Effector memory CD8-positive, alpha-beta T cell (primary cell): Measurements from ENCODE around the gene RNF41.

ENCODE experiments used
- ATAC-seq: fragments of 150-1000 bp; cut with Tn5 transposase; replicated peaks from 2 replicates; pipeline ENCODE4 v1.10.0; 2021; ENCODE audit warnings: mild to moderate bottlenecking, moderate library complexity
- DNase-seq, 3 experiments: peaks; one replicate each; pipeline ENCODE4 v3.0.0; 2021
- H3K27ac Mint-ChIP-seq, 2 donors: one replicate each; pipeline ENCODE4 v1.8.0; 2022; ENCODE audit warnings: mild to moderate bottlenecking in 2 of 2, mixed read lengths in 2 of 2, moderate library complexity in 2 of 2
- H3K27me3 Mint-ChIP-seq, 2 donors: one replicate each; pipeline ENCODE4 v1.8.0; 2022; ENCODE audit warnings: mixed read lengths in 2 of 2
- H3K36me3 Mint-ChIP-seq: one replicate; pipeline ENCODE4 v1.8.0; 2022; ENCODE audit warnings: mild to moderate bottlenecking, moderate library complexity, mixed read lengths; ENCODE audit not compliant: insufficient read depth
- H3K4me1 Mint-ChIP-seq, 2 donors: one replicate each; pipeline ENCODE4 v1.8.0; 2022; ENCODE audit warnings: low read depth in 2 of 2, mixed read lengths in 2 of 2
- H3K4me3 Mint-ChIP-seq, 2 donors: one replicate each; pipeline ENCODE4 v1.8.0; 2022; ENCODE audit warnings: mild to moderate bottlenecking in 2 of 2, mixed read lengths in 2 of 2, moderate library complexity in 2 of 2
- H3K9me3 Mint-ChIP-seq, 2 donors: one replicate each; pipeline ENCODE4 v1.8.0; 2022; ENCODE audit warnings: mixed read lengths in 2 of 2

RNF41 gene

GRCh38 chr12:56236091-56236490 is 14.4 kb upstream of the RNF41 start:
- Mint-ChIP-seq H3K4me3 (no peak overlapping the region), H3K36me3 (peaks cover 12% of the 10 kb centered on the region), H3K27ac (peak overlapping the region in 1 of 2 donors; percentile 85), H3K9me3 (no peaks in the 10 kb centered on the region), H3K27me3 (no peaks in the 10 kb centered on the region), H3K4me1 (peaks cover 0 to 9% of the 10 kb centered on the region in 2 donors)
- ATAC-seq (no peak), DNase-seq (no peak)

GRCh38 chr12:56234746-56235436 is 13.2 kb upstream of the RNF41 start:
- H3K4me3 Mint-ChIP-seq: no peak overlapping the region
- H3K27me3 Mint-ChIP-seq: no peaks in the 10 kb centered on the region
- H3K27ac Mint-ChIP-seq: peak overlapping the region; percentile 22 to 77
- peaks cover 6% of the 10 kb centered on the region for H3K36me3 Mint-ChIP-seq
- DNase-seq (no peak), ATAC-seq (no peak)
- H3K4me1 Mint-ChIP-seq: peaks cover 0 to 8% of the 10 kb centered on the region in 2 donors
- no peaks in the 10 kb centered on the region for H3K9me3 Mint-ChIP-seq

- Mint-ChIP-seq H3K27ac (peak overlapping the region in 1 of 2 donors; percentile 7), H3K4me3 (no peak overlapping the region), H3K27me3 (no peaks in the 10 kb centered on the region), H3K9me3 (no peaks in the 10 kb centered on the region), H3K36me3 (peaks cover 2% of the 10 kb centered on the region), H3K4me1 (peaks cover 2 to 5% of the 10 kb centered on the region in 2 donors)
- no peak for DNase-seq
- ATAC-seq: no peak
Observed at GRCh38 chr12:56231184-56231582, 9.5 kb upstream of the RNF41 start.

DNA sequence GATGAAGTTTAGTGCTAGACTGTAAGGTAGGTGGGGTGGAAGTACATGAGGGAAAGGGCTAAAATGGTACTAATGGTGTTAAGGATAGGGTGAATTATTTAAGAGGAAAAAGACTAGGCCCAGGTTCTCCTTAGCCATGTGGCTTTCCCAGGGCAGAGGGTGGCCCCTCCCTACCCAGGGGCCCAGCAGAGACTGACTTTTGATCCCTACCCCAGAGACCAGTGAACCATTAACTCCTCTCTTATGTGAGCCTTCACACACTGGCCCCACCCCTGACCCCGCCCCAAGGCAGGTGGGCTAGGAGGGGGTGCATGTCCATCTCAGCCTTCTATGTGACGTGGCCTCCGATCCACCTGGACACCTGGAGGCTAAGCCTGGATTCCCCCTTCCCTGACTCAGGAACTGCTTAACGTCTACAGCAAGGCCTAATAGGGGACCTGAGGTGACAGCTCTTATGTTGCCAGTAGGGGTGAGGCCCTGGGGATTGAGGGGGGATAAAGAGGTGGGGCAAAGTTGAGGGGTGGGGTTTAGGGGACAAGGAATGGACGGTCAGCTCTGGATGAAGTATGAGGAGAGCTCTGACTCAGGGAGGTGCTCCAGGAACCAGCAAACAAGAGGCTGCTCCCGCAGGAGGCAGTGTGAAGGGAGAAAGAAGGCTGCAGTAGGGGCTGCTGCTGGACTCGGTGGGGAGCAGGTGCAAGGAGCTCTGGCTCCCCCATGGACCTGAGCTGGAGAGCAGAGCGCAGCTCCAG is 8.9 kb upstream of the RNF41 start:
- no peaks in the 10 kb centered on the region for H3K9me3 Mint-ChIP-seq
- DNase-seq (no peak), ATAC-seq (no peak)
- peak overlapping the region in 1 of 2 donors; percentile 42 for H3K27ac Mint-ChIP-seq
- no peak overlapping the region for H3K4me3 Mint-ChIP-seq
- H3K36me3 Mint-ChIP-seq: no peaks in the 10 kb centered on the region
- peaks cover 4 to 7% of the 10 kb centered on the region in 2 donors for H3K4me1 Mint-ChIP-seq
- H3K27me3 Mint-ChIP-seq: no peaks in the 10 kb centered on the region

DNA sequence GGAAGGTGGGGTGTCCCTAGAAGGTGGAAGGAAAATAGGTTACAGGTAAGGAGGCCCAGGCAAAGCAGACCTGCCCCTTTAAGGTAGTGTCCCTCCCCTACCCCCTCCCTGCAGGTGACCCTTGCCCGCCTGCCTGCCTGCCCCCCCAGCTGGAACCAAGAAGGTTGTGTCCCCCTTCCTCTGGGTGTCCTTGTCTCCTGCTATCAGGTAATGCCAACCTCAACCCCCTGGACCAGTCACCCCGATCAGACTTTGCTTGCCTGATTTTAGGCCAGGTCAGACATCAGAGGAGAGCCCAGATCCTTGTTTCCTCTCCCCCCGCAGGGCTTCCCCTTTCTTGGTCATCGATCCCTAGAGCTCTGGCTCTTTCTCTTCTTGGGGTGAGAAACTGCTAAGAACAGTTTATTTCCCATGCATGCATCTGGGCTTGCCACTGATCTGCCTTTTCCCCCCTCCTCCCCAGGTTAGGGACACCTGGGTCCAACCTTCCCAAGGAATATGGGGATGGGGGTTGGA is 8.3 kb upstream of the RNF41 start, which contains the start of gene SLC39A5:
TSS of gene SLC39A5 (plus strand) at position 136 of the 516 bp plus-strand sequence. CDS start 1,224 bp downstream, outside the sequence.
- H3K27me3 Mint-ChIP-seq: no peaks in the 10 kb centered on the region
- ATAC-seq (no peak), DNase-seq (no peak)
- H3K4me3 Mint-ChIP-seq: no peak within 1 kb of the TSS
- H3K9me3 Mint-ChIP-seq: no peaks in the 10 kb centered on the region
- H3K4me1 Mint-ChIP-seq: peaks cover 10 to 11% of the 10 kb centered on the region in 2 donors
- peak within 1 kb of the TSS in 1 of 2 donors; percentile 42 for H3K27ac Mint-ChIP-seq
- H3K36me3 Mint-ChIP-seq: no peaks in the 10 kb centered on the region

DNA sequence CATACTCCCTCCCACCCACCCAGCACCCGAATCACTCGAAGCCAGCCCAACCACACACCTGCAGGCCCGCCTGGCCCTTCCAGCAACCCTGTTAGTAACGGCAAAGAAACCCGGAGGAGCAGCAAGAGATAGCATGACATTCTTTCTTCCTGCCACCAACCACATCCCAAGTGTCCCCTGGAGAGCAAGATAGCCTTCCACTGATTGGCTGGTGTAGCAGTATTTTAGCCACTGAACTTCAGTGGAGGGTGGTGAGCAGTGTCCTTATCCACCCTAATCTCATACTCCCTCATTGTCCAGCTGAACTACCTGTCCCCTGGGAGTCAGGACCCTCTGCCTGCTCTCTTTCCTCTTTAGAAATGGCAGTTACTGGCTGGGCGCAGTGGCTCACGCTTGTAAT is 7.4 kb upstream of the RNF41 start:
- ATAC-seq (no peak), DNase-seq (no peak)
- no peak overlapping the region for H3K27ac Mint-ChIP-seq
- H3K27me3 Mint-ChIP-seq: no peaks in the 10 kb centered on the region
- no peaks in the 10 kb centered on the region for H3K9me3 Mint-ChIP-seq
- peaks cover 16 to 18% of the 10 kb centered on the region in 2 donors for H3K4me1 Mint-ChIP-seq
- no peak overlapping the region for H3K4me3 Mint-ChIP-seq
- peaks cover 3% of the 10 kb centered on the region for H3K36me3 Mint-ChIP-seq

DNA sequence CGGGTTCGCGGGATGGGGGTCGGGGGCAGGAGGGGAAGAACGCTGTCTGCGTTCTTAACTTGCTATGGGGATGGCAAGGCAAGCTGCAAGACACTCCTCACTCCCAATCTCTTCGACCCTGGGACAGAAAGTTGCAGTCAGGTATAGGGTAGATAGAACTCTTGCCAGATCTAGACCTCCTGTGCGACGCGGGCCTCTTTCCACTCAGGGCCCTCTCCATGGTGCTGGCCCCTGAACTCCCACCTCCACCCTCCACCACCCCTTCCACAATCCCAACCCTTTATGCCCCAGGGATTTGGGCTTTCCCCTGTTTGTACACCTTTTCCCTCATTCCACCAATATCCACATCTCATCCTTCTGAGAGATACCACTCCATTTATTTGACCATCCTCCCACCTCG is 3.2 kb upstream of the RNF41 start:
- ATAC-seq (no peak), DNase-seq (no peak)
- Mint-ChIP-seq H3K36me3 (peaks cover 24% of the 10 kb centered on the region), H3K27ac (peak overlapping the region; percentile 100), H3K27me3 (no peaks in the 10 kb centered on the region), H3K4me3 (peak overlapping the region; percentile 99 to 100), H3K4me1 (peaks cover 42 to 50% of the 10 kb centered on the region in 2 donors), H3K9me3 (no peaks in the 10 kb centered on the region)

- Mint-ChIP-seq H3K4me3 (peak within 1 kb of the TSS; percentile 99 to 100), H3K4me1 (peaks cover 42 to 50% of the 10 kb centered on the region in 2 donors), H3K27me3 (no peaks in the 10 kb centered on the region), H3K36me3 (peaks cover 24% of the 10 kb centered on the region), H3K9me3 (no peaks in the 10 kb centered on the region), H3K27ac (peak within 1 kb of the TSS; percentile 100)
- ATAC-seq: peak; percentile 79
- peak; percentile 87 to 89 (median 89) for DNase-seq
Observed at GRCh38 chr12:56224102-56224701, 2.5 kb upstream of the RNF41 start, which contains the start of gene NABP2. Gene NABP2, plus strand, starts transcription at chr12:56224342. Its CDS starts 515 bp downstream, at chr12:56224857.

GRCh38 chr12:56223571-56224101 is 1.9 kb upstream of the RNF41 start:
- ATAC-seq (no peak), DNase-seq (no peak)
- Mint-ChIP-seq H3K9me3 (no peaks in the 10 kb centered on the region), H3K36me3 (peaks cover 24% of the 10 kb centered on the region), H3K4me1 (peaks cover 42 to 50% of the 10 kb centered on the region in 2 donors), H3K27ac (peak overlapping the region; percentile 100), H3K27me3 (no peaks in the 10 kb centered on the region), H3K4me3 (peak overlapping the region; percentile 99 to 100)

GRCh38 chr12:56222531-56222895 is 791 bp upstream of the RNF41 start:
- Mint-ChIP-seq H3K9me3 (no peaks in the 10 kb centered on the region), H3K4me1 (peaks cover 42 to 50% of the 10 kb centered on the region in 2 donors), H3K4me3 (peak overlapping the region; percentile 99 to 100), H3K27me3 (no peaks in the 10 kb centered on the region), H3K27ac (peak overlapping the region; percentile 100), H3K36me3 (peaks cover 24% of the 10 kb centered on the region)
- DNase-seq (no peak), ATAC-seq (no peak)

GRCh38 chr12:56221232-56221756 is 428 bp downstream of the RNF41 start:
- Mint-ChIP-seq H3K9me3 (no peaks in the 10 kb centered on the region), H3K27ac (peak overlapping the region; percentile 100), H3K4me3 (peak overlapping the region; percentile 99 to 100), H3K4me1 (peaks cover 46 to 53% of the 10 kb centered on the region in 2 donors), H3K27me3 (no peaks in the 10 kb centered on the region), H3K36me3 (peaks cover 35% of the 10 kb centered on the region)
- ATAC-seq: peak; percentile 16
- DNase-seq: peak in 1 of 3 experiments; percentile 8

GRCh38 chr12:56220611-56221231 is 1.0 kb downstream of the RNF41 start:
- ATAC-seq (no peak), DNase-seq (no peak)
- peaks cover 41% of the 10 kb centered on the region for H3K36me3 Mint-ChIP-seq
- peak overlapping the region; percentile 100 for H3K27ac Mint-ChIP-seq
- H3K4me3 Mint-ChIP-seq: peak overlapping the region; percentile 99 to 100
- H3K27me3 Mint-ChIP-seq: no peaks in the 10 kb centered on the region
- H3K4me1 Mint-ChIP-seq: peaks cover 43 to 51% of the 10 kb centered on the region in 2 donors
- H3K9me3 Mint-ChIP-seq: no peaks in the 10 kb centered on the region
